Thymus (tissue), 11 donors: ENCODE results near the gene EIF2B2. TPM values are rescaled to one million over a fixed set of nuclear protein-coding genes. Genes with fewer than 3 reads are reported as not detected.
A peak's percentile ranks its signal among the peaks of the same experiment; 100 is the strongest.

Experiments used
- DNase-seq, 9 donors: peaks; one replicate each; pipeline ENCODE4 v3.0.0-alpha.2; 2013; ENCODE audit warnings: low spot score in 9 of 9, low read depth in 6 of 9, missing footprints in 1 of 9
- H3K27ac ChIP-seq, 2 donors: one replicate each; pipeline ENCODE4 v1.5.1; 2013; ENCODE audit warnings: control low read depth in 1 of 2, low read depth in 1 of 2, low read length in 1 of 2, mild to moderate bottlenecking in 1 of 2, moderate library complexity in 1 of 2
- H3K27me3 ChIP-seq, 2 donors: one replicate each; pipeline ENCODE4 v1.5.1; 2013; ENCODE audit warnings: low read length in 1 of 2; ENCODE audit not compliant: control insufficient read depth in 2 of 2, insufficient read depth in 1 of 2
- H3K36me3 ChIP-seq, 2 donors: one replicate each; pipeline ENCODE4 v1.5.1; 2013; ENCODE audit warnings: low read length in 1 of 2, mild to moderate bottlenecking in 1 of 2, moderate library complexity in 1 of 2; ENCODE audit not compliant: control insufficient read depth in 2 of 2, insufficient read depth in 2 of 2
- H3K4me1 ChIP-seq, 2 donors: one replicate each; pipeline ENCODE4 v1.5.1; 2013; ENCODE audit warnings: low read length in 2 of 2; ENCODE audit not compliant: control insufficient read depth in 2 of 2, insufficient read depth in 2 of 2
- H3K4me3 ChIP-seq, 2 donors: one replicate each; pipeline ENCODE4 v1.5.1; 2013; ENCODE audit warnings: low read length in 2 of 2, control low read depth in 1 of 2, mild to moderate bottlenecking in 1 of 2
- H3K9me3 ChIP-seq, 2 donors: one replicate each; pipeline ENCODE4 v1.5.1; 2013; ENCODE audit warnings: low read length in 1 of 2, mild to moderate bottlenecking in 1 of 2; ENCODE audit not compliant: control insufficient read depth in 2 of 2, insufficient read depth in 1 of 2
- WGBS: extraction: QIAGEN DNeasy Blood & Tissue Kit; methylation state at CpG from one replicate; pipeline ENCODE4 v1.1.7; 2013; 5-methylcytosine and 5-hydroxymethylcytosine counted together
- polyA plus RNA-seq: library from polyadenylated mRNA; stranded (reverse); fragments of 200-250 nt; gene quantifications from one replicate; pipeline ENCODE4 v1.2.3, GENCODE V29; 2013
- total RNA-seq: library from RNA; stranded (reverse); fragments of 120-200 nt; gene quantifications from one replicate; pipeline ENCODE4 v1.2.4, GENCODE V29; 2013
- donor health status: healthy.

The EIF2B2 gene
- total and polyA plus RNA-seq, 2 donors, result 28.3 to 52.7 TPM

- 96% methylated on average over 5 of the region's 5 CpGs for WGBS
- Histone ChIP-seq H3K27me3 (no peaks in the 10 kb centered on the region), H3K27ac (no peak overlapping the region), H3K4me3 (no peak overlapping the region), H3K36me3 (no peaks in the 10 kb centered on the region), H3K4me1 (peaks cover 0 to 25% of the 10 kb centered on the region in 2 donors), H3K9me3 (no peaks in the 10 kb centered on the region)
- DNase-seq, result no peak
Measured at GRCh38 chr14:74965486-74966153, 37.1 kb upstream of the EIF2B2 start.

- Histone ChIP-seq H3K9me3 (no peaks in the 10 kb centered on the region), H3K4me1 (peaks cover 5 to 17% of the 10 kb centered on the region in 2 donors), H3K27me3 (no peaks in the 10 kb centered on the region), H3K4me3 (no peak overlapping the region), H3K36me3 (no peaks in the 10 kb centered on the region), H3K27ac (no peak overlapping the region)
- no peak for DNase-seq
- WGBS, result 93% methylated on average over 1 of the region's 1 CpG
Measured at GRCh38 chr14:74968811-74969210, 33.9 kb upstream of the EIF2B2 start.

GRCh38 chr14:74973003-74973653, 29.6 kb upstream of the EIF2B2 start:
- 56% methylated on average over 15 of the region's 15 CpGs for WGBS
- DNase-seq, result peak; percentile 14 to 82 (median 56)
- Histone ChIP-seq H3K27me3 (no peaks in the 10 kb centered on the region), H3K4me1 (peaks cover 5 to 24% of the 10 kb centered on the region in 2 donors), H3K4me3 (no peak overlapping the region), H3K36me3 (no peaks in the 10 kb centered on the region), H3K27ac (peak overlapping the region in 1 of 2 donors; percentile 26), H3K9me3 (no peaks in the 10 kb centered on the region)

- peaks cover 5 to 24% of the 10 kb centered on the region in 2 donors for H3K4me1 ChIP-seq
- H3K9me3 ChIP-seq, result no peaks in the 10 kb centered on the region
- 97% methylated on average over 5 of the region's 5 CpGs for WGBS
- no peak for DNase-seq
- H3K27me3 ChIP-seq, result no peaks in the 10 kb centered on the region
- H3K27ac ChIP-seq, result peak overlapping the region in 1 of 2 donors; percentile 26
- H3K36me3 ChIP-seq, result no peaks in the 10 kb centered on the region
- no peak overlapping the region for H3K4me3 ChIP-seq
Measured at GRCh38 chr14:74973905-74974363, 28.8 kb upstream of the EIF2B2 start.

- WGBS, result 97% methylated on average over 15 of the region's 15 CpGs
Measured at GRCh38 chr14:74974364-74975058, 28.2 kb upstream of the EIF2B2 start.

GRCh38 chr14:74975059-74975810, 27.5 kb upstream of the EIF2B2 start:
- Histone ChIP-seq H3K27ac (no peak overlapping the region), H3K4me3 (no peak overlapping the region), H3K9me3 (no peaks in the 10 kb centered on the region), H3K4me1 (peaks cover 5 to 31% of the 10 kb centered on the region in 2 donors), H3K36me3 (no peaks in the 10 kb centered on the region), H3K27me3 (no peaks in the 10 kb centered on the region)
- no peak for DNase-seq
- 96% methylated on average over 12 of the region's 12 CpGs for WGBS

More at GRCh38 chr14:74974364-74975058, 28.2 kb upstream of the EIF2B2 start:
- no peaks in the 10 kb centered on the region for H3K9me3 ChIP-seq
- H3K36me3 ChIP-seq, result no peaks in the 10 kb centered on the region
- H3K4me1 ChIP-seq, result peaks cover 5 to 26% of the 10 kb centered on the region in 2 donors
- no peaks in the 10 kb centered on the region for H3K27me3 ChIP-seq
- no peak overlapping the region for H3K27ac ChIP-seq
- H3K4me3 ChIP-seq, result no peak overlapping the region
- DNase-seq, result no peak

- H3K9me3 ChIP-seq, result no peaks in the 10 kb centered on the region
- H3K27me3 ChIP-seq, result no peaks in the 10 kb centered on the region
- no peak for DNase-seq
- no peak overlapping the region for H3K27ac ChIP-seq
- H3K4me1 ChIP-seq, result peaks cover 5 to 41% of the 10 kb centered on the region in 2 donors
- H3K36me3 ChIP-seq, result no peaks in the 10 kb centered on the region
- 89% methylated on average over 11 of the region's 11 CpGs for WGBS
- no peak overlapping the region for H3K4me3 ChIP-seq
Measured at GRCh38 chr14:74976264-74977113, 26.2 kb upstream of the EIF2B2 start.

GRCh38 chr14:74977164-74977900, 25.4 kb upstream of the EIF2B2 start:
- WGBS, result 95% methylated on average over 12 of the region's 12 CpGs
- no peak overlapping the region for H3K27ac ChIP-seq

More at GRCh38 chr14:74977164-74977900, 25.4 kb upstream of the EIF2B2 start:
- Histone ChIP-seq H3K4me3 (no peak overlapping the region), H3K4me1 (peaks cover 5 to 44% of the 10 kb centered on the region in 2 donors), H3K9me3 (no peaks in the 10 kb centered on the region), H3K36me3 (no peaks in the 10 kb centered on the region), H3K27me3 (no peaks in the 10 kb centered on the region)
- no peak for DNase-seq
